K562 (cell line): ENCODE measurements around the gene VIM.

Experiments used
- ADNP ChIP-seq: fragments of 200-800 bp; sonication (Bioruptor generic); IDR thresholded peaks from 2 replicates; pipeline ENCODE4 v1.6.1; 2016; ENCODE audit warnings: missing genetic modification characterization, missing compliant biosample characterization
- EWSR1 ChIP-seq: fragments of 450-650 bp; IDR thresholded peaks from 2 replicates; pipeline ENCODE4 v1.6.1; 2018; ENCODE audit warnings: borderline replicate concordance, mild to moderate bottlenecking, low read depth, moderate library complexity; ENCODE audit not compliant: partially characterized antibody
- EZH2 ChIP-seq: IDR thresholded peaks from 2 replicates; pipeline ENCODE4 v1.6.1; 2012; ENCODE audit warnings: low read depth, mild to moderate bottlenecking, inconsistent platforms, low read length, borderline replicate concordance
- JUND ChIP-seq, 2 experiments: IDR thresholded peaks; 2 replicates in 1 of 2; 3 replicates in 1 of 2; pipeline ENCODE4 v1.6.1; 2011; ENCODE audit warnings: borderline replicate concordance in 2 of 2, low read depth in 2 of 2, low read length in 2 of 2, improper control_type of control experiment in 1 of 2, missing biosample characterization in 1 of 2, missing genetic modification characterization in 1 of 2, missing genetic modification reagents in 1 of 2
- NUFIP1 ChIP-seq: fragments of 450-650 bp; IDR thresholded peaks from 2 replicates; pipeline ENCODE4 v1.6.1; 2018; ENCODE audit not compliant: partially characterized antibody
- PHF8 ChIP-seq: fragments of 200-600 bp; sonication (generic); IDR thresholded peaks from 2 replicates; pipeline ENCODE4 v1.6.1; 2012; ENCODE audit warnings: mixed run types, mild to moderate bottlenecking, inconsistent platforms, low read length, moderate library complexity, borderline replicate concordance
- SMARCB1 ChIP-seq: IDR thresholded peaks from 2 replicates; pipeline ENCODE4 v1.6.1; 2011; ENCODE audit warnings: improper control_type of control experiment, low read depth; ENCODE audit not compliant: insufficient read length
- SMC3 ChIP-seq: conservative IDR thresholded peaks from 2 replicates; pipeline ENCODE4 v1.6.1; 2011; ENCODE audit warnings: low read depth, low read length, improper control_type of control experiment; ENCODE audit not compliant: insufficient read depth
- ZNF282 ChIP-seq: sonication (generic); formaldehyde crosslinking; IDR thresholded peaks from 2 replicates; pipeline ENCODE4 v1.8.1; 2023; ENCODE audit warnings: missing genetic modification reagents
- ZNF766 ChIP-seq: fragments of 200-800 bp; sonication (Bioruptor generic); conservative IDR thresholded peaks from 2 replicates; pipeline ENCODE4 v1.6.1; 2016; ENCODE audit warnings: missing genetic modification characterization, missing compliant biosample characterization

- TF ChIP-seq NUFIP1, result no peak
- no peak for TF ChIP-seq SMARCB1
- TF ChIP-seq ZNF766, result no peak
- TF ChIP-seq SMC3, result no peak
- no peak for TF ChIP-seq EWSR1
- no peak for TF ChIP-seq JUND (IDR thresholded peaks at IDR 0.05; ENCODE audit: borderline replicate concordance, low read depth, low read length)
- no peak for TF ChIP-seq JUND (tag; IDR thresholded peaks at IDR 0.05; ENCODE audit: borderline replicate concordance, low read depth, low read length)
- no peak for TF ChIP-seq ZNF282
- TF ChIP-seq EZH2, result no peak
- no peak for TF ChIP-seq ADNP
- TF ChIP-seq PHF8, result no peak
Measured at GRCh38 chr10:17216901-17217395, 11.1 kb upstream of the VIM start.
